GM18502 (cell line): ENCODE data around the gene DOCK1.

ENCODE experiments used
- ATAC-seq: cut with Tn5 transposase; IDR thresholded peaks from one replicate; pipeline ENCODE4 v1.9.1; 2021; ENCODE audit warnings: mild to moderate bottlenecking; ENCODE audit not compliant: unreplicated experiment, poor library complexity

The DOCK1 gene

GRCh38 chr10:126997801-126998590, 92.8 kb downstream of the DOCK1 start:
- ATAC-seq: no peak

- no peak for ATAC-seq
These were observed 95.4 kb downstream of the DOCK1 start for GRCh38 chr10:127000598-127000997.

GRCh38 chr10:127003032-127003685, 97.9 kb downstream of the DOCK1 start:
- no peak for ATAC-seq

- ATAC-seq: no peak
These were observed 101.2 kb downstream of the DOCK1 start for GRCh38 chr10:127006453-127006852.

DNA sequence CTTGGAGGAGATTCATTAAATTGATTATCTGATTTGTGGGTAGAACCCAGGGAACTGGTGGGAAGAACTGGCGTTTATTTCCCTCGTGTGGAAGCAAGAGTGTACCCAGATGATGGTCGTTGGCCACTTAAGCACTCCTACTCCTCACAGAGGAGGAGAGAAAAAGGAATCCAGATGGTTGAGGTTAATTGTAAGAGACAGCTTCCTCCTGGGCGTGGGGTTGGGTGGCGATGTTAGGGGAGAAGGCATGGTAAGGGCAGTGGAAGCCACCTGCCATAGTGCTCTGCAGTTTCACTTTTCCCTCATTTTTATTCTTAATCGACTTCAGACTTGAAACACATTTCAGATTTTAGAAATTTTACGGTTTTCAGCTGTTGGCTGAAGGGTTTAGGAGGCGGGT, 104.1 kb downstream of the DOCK1 start:
- no peak for ATAC-seq

- no peak for ATAC-seq
These were observed 105.9 kb downstream of the DOCK1 start for GRCh38 chr10:127011174-127011573.

GRCh38 chr10:127012071-127012768, 107.0 kb downstream of the DOCK1 start:
- no peak for ATAC-seq

- no peak for ATAC-seq
These were observed 107.5 kb downstream of the DOCK1 start for GRCh38 chr10:127012769-127013152.

GRCh38 chr10:127013211-127013656, 108.0 kb downstream of the DOCK1 start:
- no peak for ATAC-seq

DNA sequence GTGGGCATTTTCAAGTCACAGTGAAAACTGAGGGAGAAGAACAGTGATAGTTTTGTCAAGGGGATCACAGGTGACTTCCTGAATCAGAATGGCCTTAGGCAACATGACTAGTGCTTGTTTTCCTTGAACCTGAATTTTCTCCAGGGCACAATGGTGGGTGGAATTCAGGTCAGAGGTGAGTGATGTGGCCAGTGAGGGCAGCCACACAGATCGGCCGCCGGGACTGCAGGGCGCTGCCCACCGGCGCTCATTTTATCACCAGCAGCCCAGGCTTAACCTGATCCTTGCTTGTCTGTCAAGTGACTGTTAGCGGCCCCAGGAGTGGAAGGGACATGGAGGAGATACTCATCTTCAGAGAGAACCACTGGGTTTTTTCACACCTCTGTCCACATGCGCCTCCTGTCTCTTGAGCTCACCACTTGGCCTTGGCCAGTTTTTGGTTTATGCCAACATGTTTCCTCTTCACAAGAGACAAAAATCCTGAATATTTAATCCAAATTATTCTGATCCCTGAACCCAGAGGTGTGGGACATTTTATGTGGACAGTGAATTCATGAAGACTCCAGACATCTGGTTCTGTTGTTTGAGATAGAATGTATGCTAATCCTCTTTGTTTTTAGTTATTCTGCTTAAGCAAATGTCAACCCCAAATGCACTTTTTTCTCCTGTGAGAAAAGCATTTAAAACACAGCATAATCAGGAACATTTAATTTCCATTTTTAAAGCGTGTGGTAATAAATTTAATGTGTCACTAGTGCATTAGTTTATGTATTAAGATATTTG, 108.7 kb downstream of the DOCK1 start:
- ATAC-seq: no peak

DNA sequence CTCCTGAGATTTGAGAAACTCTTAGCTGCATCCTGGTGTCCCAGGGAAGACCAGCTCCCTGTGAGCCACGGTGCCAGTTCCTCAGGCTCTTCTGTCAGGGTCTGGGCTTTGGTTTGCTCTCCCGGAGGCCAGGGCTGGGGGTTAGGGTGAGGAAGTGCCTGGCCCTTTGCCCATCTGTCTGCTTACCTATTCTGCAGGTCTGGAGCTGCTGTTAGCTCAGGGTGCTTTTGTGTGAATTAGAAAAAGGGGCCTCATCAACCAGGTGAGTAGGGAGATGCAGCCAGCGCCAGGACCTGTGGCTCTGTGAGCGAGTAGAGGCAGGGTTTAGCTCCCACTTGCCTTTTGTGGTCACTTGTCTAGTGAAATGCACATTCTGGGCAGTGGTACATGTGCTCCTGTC, 109.4 kb downstream of the DOCK1 start:
- no peak for ATAC-seq

DNA sequence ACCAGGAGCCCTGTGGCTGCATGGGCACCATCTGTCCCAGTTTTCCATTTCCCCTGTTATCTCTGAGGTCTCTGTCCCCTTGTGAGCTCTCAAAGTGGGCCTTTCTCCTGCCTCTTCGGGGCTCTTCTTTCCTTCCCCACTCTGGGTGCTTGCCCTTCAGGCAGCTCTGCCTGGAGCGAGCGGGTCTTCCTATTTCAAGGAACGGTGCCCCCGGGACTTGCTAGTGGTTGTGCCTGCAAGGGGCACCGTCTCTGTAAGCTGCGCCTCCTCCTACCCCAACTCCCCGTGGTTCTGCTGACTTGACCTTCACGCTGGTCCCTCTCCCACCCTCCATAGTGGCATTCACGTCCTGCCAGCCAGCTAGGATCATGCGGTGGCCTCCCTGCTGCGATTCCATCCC, 110.1 kb downstream of the DOCK1 start:
- ATAC-seq: no peak

DNA sequence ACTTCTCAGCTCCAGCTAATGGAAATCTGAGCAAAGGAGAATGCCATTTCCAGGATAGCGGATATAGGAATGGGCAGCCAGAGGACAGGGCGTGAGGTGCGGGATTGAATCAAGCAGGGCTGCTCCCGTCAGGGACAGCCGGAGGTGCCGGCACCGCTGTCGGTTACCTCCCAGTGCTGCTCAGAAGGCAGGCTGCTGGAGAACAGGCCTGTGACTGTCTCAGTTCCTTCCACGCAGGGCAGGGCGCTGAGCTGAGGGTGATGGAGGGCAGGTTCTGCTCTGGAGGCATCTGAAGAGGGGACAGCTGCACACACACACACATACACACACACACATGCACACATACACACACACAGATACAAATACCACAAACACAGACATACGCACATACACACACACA, 111.1 kb downstream of the DOCK1 start:
- no peak for ATAC-seq

GRCh38 chr10:127017541-127018297, 112.5 kb downstream of the DOCK1 start:
- ATAC-seq: no peak

GRCh38 chr10:127018298-127018650, 113.0 kb downstream of the DOCK1 start:
- ATAC-seq: no peak

GRCh38 chr10:127018766-127019165, 113.5 kb downstream of the DOCK1 start:
- no peak for ATAC-seq

- ATAC-seq: no peak
These were observed 115.0 kb downstream of the DOCK1 start for GRCh38 chr10:127020260-127020659.

GRCh38 chr10:127021801-127022200, 116.6 kb downstream of the DOCK1 start:
- no peak for ATAC-seq

DNA sequence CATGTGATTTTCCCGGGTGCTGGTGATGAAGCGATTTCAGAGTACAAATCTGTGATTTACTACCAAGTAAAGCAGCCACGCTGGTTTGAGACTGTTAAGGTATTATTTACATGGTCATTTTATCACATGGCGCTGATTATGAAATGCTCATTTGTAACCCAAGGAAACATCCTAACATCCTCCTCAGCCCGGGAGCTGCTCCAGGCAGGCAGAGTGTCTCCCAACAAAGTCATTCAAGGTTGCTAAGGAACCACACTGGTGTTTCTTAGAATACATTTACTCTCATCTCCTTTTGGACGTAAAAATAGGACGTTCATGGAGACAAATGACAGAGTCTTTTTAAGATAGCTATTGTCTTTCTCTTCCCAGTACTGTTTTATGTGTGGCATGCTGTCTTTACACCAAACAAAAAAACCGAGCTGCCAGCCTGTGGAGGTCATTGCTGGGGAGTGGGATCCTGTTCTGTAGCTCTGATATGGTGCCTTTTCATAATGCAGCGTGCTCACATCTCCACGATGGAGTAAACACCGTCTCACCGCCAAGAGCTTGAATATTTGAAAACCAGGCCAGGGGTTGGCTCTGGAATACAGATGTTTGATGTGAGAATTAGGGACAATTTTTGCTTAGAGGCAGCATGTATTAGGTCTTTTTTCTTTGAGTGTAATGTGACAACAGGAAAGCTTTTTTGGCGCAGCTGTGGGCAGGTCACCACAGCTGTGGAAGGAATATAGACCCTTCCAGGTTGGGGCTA, 119.6 kb downstream of the DOCK1 start:
- no peak for ATAC-seq
